NCI-H1105 treated with DMSO at 0.1 percent for 48 hours (cell line): Measurements from ENCODE around the gene CD52.
"Not testable (repeated sequence)": the region's sequence is repeated elsewhere in the genome, so short reads cannot be mapped to it uniquely, and the experiment has no call there.

Experiments
- DNase-seq: peaks from one replicate; lab custom pipeline; 2025; lab: John Stamatoyannopoulos, UW

The CD52 gene

DNA sequence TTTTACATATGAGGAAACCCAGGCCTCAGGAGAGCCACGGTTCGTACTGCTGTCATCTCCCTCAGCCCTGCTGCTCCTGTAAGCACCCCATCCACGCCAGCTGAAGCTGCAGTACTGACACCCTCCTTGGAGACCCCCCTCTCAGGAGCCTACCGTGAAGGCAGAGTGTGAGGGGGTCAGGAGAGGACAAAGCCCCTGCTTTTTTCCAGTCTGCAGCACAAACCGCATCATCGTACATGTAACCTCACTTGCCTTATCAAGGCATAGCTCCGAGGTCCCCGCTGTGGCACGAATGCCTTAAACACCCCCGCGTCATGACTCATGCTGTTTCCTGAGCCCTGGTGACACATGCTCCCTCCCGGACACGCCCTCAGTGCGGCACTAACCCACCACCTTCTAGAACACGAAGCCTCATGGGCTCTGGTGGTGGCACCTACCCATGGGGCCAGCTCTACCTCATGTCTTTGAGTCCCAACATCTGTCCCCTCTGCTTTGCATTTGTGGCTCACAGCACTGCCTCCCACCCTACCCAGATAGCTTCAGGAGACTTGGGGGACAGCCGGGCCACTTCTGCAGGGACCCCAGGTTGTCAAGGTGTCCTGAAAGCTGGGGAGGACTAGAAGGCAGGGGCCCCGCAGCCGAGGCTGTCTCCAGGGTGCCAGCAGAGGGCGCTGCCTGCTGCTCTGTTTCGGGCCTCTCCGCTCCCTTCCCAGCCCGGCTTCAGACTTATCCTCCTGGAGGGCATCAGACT lies 33.0 kb upstream of the CD52 start:
- no peak for DNase-seq

DNA sequence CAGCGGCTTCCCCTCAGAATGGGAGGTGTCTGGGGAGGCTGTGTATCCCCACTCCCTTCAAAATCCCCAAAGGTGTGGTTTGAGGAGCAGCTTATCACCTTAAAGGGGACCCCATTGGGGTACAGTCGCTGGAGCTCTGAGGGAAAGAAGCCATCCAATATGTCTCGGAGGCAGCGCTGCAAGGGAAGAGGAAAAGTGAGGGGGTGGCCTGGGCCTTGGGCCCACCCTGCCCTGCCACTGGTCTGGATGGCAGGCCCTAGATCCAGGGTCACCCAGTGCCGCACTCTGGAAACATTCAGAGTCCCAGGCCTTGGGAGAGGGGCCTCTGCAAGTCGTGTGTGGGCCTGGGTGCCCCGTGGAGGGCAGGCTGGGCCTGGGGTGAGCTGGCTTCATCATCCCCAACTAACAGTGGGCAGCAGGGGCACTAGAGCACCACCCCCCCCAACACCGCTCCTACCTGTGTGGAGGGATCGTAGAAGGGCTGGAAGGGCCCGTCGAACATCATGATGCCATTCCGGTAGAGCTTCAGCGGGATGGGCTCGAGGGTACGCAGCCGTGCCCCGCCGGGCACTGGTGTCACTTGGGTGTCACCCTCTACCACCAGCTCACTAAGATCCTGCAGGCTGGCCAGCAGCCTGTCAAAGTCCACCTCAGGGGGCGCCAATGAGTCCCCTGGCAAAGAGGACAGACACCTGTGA lies 32.2 kb upstream of the CD52 start:
- no peak for DNase-seq

DNA sequence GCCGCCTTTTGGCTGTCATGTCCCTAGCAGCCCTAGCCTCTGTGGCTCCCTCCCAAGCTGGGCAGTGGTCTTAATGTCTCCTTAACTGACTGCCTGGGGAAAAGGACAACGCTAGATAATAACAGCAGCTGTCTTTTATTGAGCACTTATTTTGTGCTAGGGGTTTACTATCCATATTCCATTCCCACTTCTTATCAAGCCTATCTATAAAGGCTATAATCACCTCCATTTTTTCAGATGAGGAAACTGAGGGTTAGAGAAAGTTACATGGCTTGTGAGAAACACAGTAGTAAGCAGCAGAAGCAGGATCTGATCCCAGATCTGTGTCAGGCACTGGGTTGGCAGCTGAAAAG lies 31.7 kb upstream of the CD52 start:
- no peak for DNase-seq

GRCh38 chr1:26287033-26287711 lies 30.6 kb upstream of the CD52 start:
- DNase-seq = no peak

GRCh38 chr1:26287811-26288210 lies 29.9 kb upstream of the CD52 start:
- DNase-seq = no peak

DNA sequence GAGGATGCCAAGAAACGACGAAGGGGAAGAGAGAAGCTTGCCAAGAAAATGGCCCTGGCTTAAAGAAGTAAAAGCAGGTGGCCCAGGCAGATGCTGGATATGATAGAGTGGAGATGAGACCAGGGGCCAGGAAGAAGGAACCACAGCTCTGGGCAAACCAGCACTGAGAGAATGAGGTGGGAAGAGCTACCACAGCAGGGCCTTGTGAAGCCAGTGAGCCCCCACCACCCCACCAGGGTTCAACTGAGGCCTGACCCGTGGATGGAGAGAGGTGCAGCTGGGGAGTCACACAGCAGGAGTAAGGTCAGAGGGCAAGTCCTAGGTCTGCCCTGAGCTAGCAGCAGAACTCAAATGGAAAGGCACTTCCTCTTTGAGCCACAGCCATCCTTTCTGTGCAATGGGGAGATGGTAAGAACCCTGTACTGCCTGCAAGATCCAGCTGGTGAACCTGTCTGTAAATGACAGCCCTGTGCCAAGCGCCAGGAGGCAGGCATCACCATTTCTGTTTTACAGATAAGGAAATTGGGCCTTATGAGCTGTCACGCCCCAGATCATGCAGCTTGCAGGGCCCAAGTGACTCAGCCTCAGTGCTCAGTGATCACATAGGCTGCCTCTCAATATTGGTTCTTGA lies 29.3 kb upstream of the CD52 start:
- no peak for DNase-seq

DNA sequence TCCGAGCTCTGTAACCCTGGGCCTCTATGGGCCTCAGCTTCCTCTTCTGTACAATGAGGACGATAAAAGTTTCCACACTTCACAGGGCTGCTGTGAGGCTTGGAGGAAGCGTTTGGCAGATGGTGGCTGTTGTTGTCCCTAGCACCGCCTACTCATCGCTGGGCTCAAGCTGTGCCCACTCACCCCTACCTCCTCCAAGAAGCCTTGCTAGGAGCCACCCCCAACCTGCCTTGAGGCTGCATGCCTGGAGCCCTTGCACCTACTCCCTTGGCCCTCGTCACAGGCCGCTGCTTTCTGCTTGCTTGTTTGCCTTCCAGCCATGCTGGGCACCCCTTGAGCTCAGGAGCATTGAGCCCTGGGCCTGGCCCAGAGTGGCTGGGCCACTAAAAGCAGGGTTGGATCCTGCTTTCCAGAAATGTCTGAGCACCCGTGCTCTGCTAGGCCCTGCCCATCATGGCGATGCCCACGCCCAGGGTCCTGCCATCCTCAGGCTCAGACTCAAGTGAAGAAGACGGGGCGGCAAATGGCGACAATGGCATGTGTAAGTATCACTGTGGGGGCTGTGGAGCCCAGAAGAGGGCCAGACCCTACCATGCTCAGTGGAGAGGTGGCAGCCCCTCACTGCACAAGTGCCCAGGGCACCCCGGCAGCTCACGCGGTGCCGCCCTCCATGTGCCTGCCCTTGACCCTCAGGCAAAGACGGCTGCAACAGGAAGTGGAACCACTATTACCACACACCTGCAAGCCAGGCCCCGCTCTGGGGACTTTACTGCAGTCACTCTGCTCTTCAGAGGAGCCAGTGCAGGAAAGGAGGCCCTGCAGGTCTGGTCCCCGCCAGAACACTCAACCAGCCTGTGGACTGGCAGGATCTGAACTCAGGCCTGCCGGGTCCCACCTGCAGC lies 28.3 kb upstream of the CD52 start:
- no peak for DNase-seq

GRCh38 chr1:26290122-26290881 lies 27.5 kb upstream of the CD52 start:
- DNase-seq = no peak

- DNase-seq = no peak
These were observed 26.9 kb upstream of the CD52 start for GRCh38 chr1:26290882-26291261.

GRCh38 chr1:26291433-26291832 lies 26.3 kb upstream of the CD52 start:
- DNase-seq = no peak

DNA sequence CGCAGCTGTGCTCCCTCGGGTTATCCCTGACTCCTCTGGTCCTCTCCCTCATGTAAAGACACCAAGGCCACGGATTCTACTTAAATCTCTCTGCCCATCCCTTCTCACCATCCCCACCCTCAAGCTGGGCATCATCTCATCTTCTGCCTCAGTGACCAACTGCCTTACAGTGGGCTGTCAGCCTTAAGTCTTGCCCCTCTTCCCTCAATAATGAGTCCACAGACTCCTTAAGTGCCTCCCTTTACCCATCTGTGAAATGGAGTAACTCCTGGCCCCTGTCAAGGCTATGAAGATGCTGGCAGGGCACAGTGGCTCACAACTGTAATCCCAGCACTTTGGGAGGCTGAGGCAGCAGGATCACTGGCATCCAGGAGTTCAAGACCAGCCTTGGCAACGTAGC lies 25.8 kb upstream of the CD52 start:
- DNase-seq = no peak

DNA sequence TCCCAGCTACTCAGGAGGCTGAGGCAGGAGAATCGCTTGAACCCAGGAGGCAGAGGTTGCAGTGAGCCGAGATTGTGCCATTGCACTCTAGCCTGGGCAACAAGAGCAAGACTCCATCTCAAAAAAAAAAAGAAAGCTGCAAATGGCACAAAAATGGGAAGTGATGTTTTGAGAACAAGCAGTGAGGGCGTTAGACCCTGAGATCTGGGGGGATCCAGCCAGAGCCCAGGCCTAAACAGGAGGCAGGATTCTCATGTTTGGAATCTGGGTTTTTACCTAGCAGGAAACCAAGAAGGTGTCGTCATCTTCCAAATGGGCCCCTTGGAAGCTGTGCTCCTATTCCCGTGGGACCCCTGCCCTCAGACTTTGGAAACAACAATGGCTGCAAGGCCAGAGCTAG lies 25.0 kb upstream of the CD52 start:
- DNase-seq = not testable (repeated sequence)

GRCh38 chr1:26293911-26294463 lies 23.8 kb upstream of the CD52 start:
- DNase-seq = no peak

DNA sequence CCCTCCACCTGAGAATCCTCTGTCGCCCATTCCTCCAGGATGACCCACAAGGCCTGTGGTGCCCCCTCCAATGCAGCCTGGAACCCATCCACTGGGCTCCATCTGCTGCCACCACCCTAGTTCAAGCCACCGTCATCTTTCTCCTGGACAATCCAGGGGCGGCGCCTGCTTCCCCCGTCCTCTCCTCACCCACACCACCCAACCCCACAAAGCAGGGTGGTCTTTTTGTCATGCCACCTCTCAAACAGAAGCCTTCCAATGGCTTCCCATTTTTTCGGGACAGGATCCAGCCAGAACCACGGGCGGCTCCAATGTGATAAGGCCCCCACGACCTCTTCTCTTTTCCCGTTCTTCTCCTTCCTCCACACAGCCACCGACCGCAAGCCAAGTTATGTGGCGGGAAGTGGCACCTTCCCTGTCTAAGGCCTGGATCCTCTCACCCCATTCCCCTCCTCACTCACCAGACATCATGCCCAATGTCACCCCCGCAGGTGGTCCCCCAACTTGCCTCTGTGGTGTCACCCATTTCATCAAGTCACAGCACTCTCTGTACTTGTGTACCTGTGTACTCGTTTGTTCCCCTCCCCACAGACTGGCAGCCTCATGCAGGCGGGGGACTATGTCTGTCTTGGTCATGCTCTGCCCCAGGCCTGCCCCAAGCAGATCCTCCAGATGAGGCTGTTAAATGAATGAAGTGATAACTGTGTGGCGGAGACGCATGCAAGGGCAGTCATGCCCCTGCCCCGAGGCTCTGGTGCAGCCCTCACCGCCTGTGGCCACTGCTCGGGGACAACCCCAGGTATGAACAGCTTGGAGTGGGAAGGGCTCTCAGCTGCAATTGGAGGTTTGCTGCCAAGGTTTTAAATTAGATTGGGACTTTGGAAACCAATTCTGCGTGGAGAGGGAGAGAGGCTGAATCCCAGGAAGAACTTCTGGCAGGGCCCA lies 22.3 kb upstream of the CD52 start:
- no peak for DNase-seq

- DNase-seq = no peak
These were observed 21.3 kb upstream of the CD52 start for GRCh38 chr1:26296340-26297056.

DNA sequence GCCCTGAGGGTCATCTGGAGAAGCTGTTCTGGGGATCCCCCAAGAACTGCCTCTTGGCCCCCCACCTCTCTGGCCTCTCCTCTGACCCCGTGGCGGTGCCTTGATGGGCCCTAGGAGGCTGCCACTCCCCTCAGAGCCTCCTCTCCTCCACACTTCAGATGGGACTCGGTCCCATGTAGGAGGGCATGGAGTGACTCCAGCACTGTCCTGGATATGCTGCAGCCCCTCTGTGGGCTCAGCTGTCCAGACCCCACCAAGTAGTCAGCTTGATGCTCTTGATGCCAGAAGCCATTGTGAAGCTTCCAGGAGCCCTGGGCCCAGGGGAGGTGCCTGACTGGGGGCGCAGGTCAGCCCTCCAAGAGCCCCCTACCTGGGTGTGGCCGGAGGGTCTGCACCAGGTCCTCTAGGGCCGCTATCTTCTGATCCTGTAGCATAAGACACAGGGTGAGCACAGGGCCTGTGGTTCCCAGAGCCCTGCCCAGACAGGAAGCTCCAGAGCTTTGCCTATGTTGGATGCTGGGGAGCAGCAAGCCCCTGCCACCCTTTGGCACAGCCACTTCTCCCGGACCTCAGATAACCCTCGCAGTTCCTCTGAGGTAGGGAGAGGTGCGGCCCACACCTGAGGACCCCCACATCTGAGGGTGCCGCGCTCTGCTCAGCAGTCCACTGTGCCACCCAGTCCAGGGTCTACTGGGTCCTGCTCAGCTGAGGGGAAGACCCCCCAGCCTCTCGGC lies 20.5 kb upstream of the CD52 start:
- no peak for DNase-seq

DNA sequence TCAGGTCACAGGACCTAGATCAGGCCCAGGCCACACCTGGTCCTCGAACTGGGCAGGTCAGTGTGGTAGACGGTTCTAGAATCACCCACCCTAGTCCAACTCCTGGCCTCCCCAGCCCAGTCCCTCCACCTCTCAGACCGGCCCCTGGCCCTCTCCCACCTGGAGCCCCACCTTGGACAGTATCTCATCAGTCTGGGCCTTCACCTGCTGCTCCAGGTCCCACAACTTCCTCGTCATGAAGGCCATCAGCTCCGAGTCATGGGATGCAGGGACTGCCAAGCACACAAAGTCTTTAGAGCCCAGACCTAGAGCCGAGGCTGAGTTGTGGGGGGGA lies 20.0 kb upstream of the CD52 start:
- DNase-seq = no peak

DNA sequence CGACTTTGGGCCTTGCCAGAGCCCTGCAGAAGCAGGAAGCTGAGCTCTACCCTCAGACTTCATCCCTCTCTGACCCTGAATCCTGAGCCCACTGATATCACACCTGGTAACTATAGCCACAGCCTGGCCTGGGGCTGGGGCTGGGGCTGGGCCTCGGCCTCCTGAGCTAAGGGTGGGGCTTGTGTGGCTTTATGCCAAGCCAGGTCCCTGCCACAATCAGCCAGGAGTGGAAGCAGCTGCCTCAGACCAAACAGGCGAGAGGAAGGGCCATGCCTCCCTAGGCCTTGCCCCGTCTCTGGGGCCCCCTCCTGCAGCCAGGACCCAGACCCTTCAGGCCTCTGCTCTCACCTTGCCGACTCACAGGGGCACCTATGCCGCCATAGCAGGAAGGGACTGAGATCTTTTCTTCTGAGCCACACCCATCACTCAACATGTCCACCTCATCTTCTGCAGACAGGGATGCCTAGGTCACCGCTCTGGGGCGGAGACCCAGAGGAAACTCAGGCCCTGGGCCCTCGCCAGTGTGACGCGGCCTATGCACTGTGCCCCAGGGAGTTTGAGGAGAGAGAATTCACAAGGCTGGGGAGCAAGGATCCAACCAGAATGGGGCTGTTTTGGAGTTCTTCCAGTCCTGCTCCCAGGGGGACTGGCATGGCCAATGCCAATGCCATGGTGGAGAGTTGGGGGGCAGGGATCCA lies 17.0 kb upstream of the CD52 start:
- DNase-seq = no peak
